NB4 (cell line): ENCODE data around the gene ZFYVE28.

Source experiments
- DNase-seq: peaks from one replicate; pipeline ENCODE4 v3.0.0; 2010; ENCODE audit warnings: low read depth
- H3K4me3 ChIP-seq: one replicate; pipeline ENCODE4 v1.5.1; 2011; ENCODE audit warnings: mild to moderate bottlenecking, low read depth, low read length, moderate library complexity
- MYC ChIP-seq: IDR thresholded peaks from 2 replicates; pipeline ENCODE4 v1.6.1; 2011; ENCODE audit warnings: low read depth, low read length
- POLR2A ChIP-seq: IDR thresholded peaks from 2 replicates; pipeline ENCODE4 v1.6.1; 2011; ENCODE audit warnings: mild to moderate bottlenecking; ENCODE audit not compliant: insufficient read length; ENCODE audit errors: extremely low read depth
- TF ChIP-seq, protein P1 (sequence below): IDR thresholded peaks from 2 replicates; pipeline ENCODE4 v1.6.1; 2011; ENCODE audit warnings: low read depth, low read length
- TF ChIP-seq, protein P2 (sequence below): IDR thresholded peaks from one replicate; pipeline ENCODE4 v1.5.1; 2012; ENCODE audit warnings: low read depth, low read length

Gene ZFYVE28

DNA sequence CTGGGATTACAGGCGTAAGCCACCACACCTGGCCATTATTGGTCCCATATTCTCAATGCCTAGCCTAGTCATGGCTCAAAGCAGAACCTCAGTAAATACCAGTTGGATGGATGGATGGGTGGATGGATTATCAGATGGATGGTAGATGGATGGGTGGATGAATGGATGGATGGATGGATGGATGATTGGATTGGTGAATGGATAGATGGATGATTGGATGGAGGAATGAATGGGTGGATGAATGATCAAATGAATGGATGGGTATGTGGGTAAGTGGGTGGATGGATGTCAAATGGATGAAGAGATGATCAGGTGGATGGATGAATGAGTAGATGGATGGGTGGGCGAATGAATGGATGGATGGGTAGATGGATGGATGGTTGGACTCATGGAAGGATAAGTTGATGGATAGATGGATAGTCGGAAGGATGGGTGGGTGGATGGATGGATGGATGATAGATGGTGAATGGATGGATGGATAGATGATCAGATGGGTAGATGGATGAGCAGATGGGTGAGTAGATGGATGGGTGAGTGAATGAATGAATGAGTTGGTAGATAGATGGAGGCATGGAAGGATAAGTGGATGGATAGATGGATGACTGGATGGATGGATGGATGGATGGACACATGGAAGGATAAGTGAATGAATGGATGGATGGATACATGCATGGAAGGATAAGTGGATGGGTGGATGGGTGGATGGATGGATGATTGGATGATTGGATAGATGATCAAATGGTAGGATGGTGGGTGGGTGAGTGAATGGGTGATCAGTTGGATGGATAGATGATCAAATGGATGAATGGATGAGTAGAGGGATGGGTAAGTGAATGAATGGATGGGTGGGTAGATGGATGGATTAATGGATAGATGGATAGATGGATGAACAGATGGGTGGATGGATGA, 28.5 kb upstream of the ZFYVE28 start:
- TF ChIP-seq MYC, result no peak
- TF ChIP-seq, protein P1, sequence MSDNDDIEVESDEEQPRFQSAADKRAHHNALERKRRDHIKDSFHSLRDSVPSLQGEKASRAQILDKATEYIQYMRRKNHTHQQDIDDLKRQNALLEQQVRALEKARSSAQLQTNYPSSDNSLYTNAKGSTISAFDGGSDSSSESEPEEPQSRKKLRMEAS, result no peak
- TF ChIP-seq, protein P2, sequence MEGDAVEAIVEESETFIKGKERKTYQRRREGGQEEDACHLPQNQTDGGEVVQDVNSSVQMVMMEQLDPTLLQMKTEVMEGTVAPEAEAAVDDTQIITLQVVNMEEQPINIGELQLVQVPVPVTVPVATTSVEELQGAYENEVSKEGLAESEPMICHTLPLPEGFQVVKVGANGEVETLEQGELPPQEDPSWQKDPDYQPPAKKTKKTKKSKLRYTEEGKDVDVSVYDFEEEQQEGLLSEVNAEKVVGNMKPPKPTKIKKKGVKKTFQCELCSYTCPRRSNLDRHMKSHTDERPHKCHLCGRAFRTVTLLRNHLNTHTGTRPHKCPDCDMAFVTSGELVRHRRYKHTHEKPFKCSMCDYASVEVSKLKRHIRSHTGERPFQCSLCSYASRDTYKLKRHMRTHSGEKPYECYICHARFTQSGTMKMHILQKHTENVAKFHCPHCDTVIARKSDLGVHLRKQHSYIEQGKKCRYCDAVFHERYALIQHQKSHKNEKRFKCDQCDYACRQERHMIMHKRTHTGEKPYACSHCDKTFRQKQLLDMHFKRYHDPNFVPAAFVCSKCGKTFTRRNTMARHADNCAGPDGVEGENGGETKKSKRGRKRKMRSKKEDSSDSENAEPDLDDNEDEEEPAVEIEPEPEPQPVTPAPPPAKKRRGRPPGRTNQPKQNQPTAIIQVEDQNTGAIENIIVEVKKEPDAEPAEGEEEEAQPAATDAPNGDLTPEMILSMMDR, result no peak
- TF ChIP-seq POLR2A, result no peak
- H3K4me3 ChIP-seq, result no peak overlapping the region
- no peak for DNase-seq

GRCh38 chr4:2445571-2445970, 27.1 kb upstream of the ZFYVE28 start:
- DNase-seq, result no peak
- no peak overlapping the region for H3K4me3 ChIP-seq
- TF ChIP-seq MYC (no peak), POLR2A (no peak)
- TF ChIP-seq, protein P1, result no peak
- TF ChIP-seq, protein P2, result no peak

- DNase-seq, result no peak
- TF ChIP-seq, protein P1, result no peak
- TF ChIP-seq POLR2A (no peak), MYC (no peak)
- TF ChIP-seq, protein P2, result no peak
- H3K4me3 ChIP-seq, result no peak overlapping the region
Observed at GRCh38 chr4:2445130-2445529, 26.7 kb upstream of the ZFYVE28 start.

GRCh38 chr4:2443956-2444740, 25.7 kb upstream of the ZFYVE28 start:
- no peak for TF ChIP-seq POLR2A
- TF ChIP-seq, protein P2, result no peak
- no peak for TF ChIP-seq MYC
- TF ChIP-seq, protein P1, result no peak
- no peak for DNase-seq
- no peak overlapping the region for H3K4me3 ChIP-seq

GRCh38 chr4:2443061-2443730, 24.8 kb upstream of the ZFYVE28 start:
- DNase-seq, result no peak
- H3K4me3 ChIP-seq, result no peak overlapping the region
- TF ChIP-seq MYC, result no peak
- TF ChIP-seq POLR2A, result no peak
- TF ChIP-seq, protein P1, result no peak
